SK-N-SH treated with all-trans-retinoic acid at 6 μM for 48 hours (cell line): ENCODE measurements around the gene RAPH1.

Source experiments
- ATAC-seq: fragments of 200-7000 bp; cut with Tn5 transposase; 3 replicates; pipeline ENCODE4 v1.9.1; 2020; ENCODE audit warnings: mild to moderate bottlenecking, moderate library complexity
- BACH2 ChIP-seq: fragments of 250-450 bp; sonication (Bioruptor Pico); IDR thresholded peaks from 2 replicates; pipeline ENCODE4 v1.9.0; 2021; ENCODE audit warnings: mild to moderate bottlenecking, borderline replicate concordance
- CREB5 ChIP-seq: fragments of 250-450 bp; sonication (Bioruptor Pico); IDR thresholded peaks from 2 replicates; pipeline ENCODE4 v1.5.1; 2020; ENCODE audit warnings: low read depth, mild to moderate bottlenecking, moderate library complexity
- CSDC2 ChIP-seq: fragments of 250-450 bp; sonication (Bioruptor Pico); IDR thresholded peaks from 2 replicates; pipeline ENCODE4 v1.5.0; 2020; ENCODE audit warnings: mild to moderate bottlenecking, moderate library complexity
- CSRNP3 ChIP-seq: fragments of 250-450 bp; sonication (Bioruptor Pico); IDR thresholded peaks from 2 replicates; pipeline ENCODE4 v1.5.1; 2021; ENCODE audit warnings: mild to moderate bottlenecking, moderate library complexity
- GLIS3 ChIP-seq: fragments of 250-450 bp; sonication (Bioruptor Pico); IDR thresholded peaks from 2 replicates; pipeline ENCODE4 v1.5.0; 2020; ENCODE audit warnings: mild to moderate bottlenecking, moderate library complexity
- ISL1 ChIP-seq: fragments of 250-450 bp; sonication (Bioruptor Pico); IDR thresholded peaks from 2 replicates; pipeline ENCODE4 v2.1.2; 2022; ENCODE audit warnings: mild to moderate bottlenecking, moderate library complexity
- PATZ1 ChIP-seq: fragments of 250-450 bp; sonication (Bioruptor Pico); IDR thresholded peaks from 2 replicates; pipeline ENCODE4 v1.8.0; 2020; ENCODE audit warnings: mild to moderate bottlenecking, moderate library complexity, borderline replicate concordance
- POU6F1 ChIP-seq: fragments of 250-450 bp; sonication (Bioruptor Pico); IDR thresholded peaks from 2 replicates; pipeline ENCODE4 v1.8.0; 2021; ENCODE audit warnings: low read depth, mild to moderate bottlenecking, moderate library complexity, borderline replicate concordance
- PPARA ChIP-seq: fragments of 250-450 bp; sonication (Bioruptor Pico); IDR thresholded peaks from 2 replicates; pipeline ENCODE4 v1.5.0; 2020; ENCODE audit warnings: mild to moderate bottlenecking, borderline replicate concordance
- RARB ChIP-seq: fragments of 250-450 bp; sonication (Bioruptor Pico); IDR thresholded peaks from 2 replicates; pipeline ENCODE4 v1.8.0; 2021; ENCODE audit warnings: mild to moderate bottlenecking, moderate library complexity
- SNAI2 ChIP-seq: fragments of 250-450 bp; sonication (Bioruptor Pico); IDR thresholded peaks from 2 replicates; pipeline ENCODE4 v1.5.0; 2020; ENCODE audit warnings: mild to moderate bottlenecking, moderate library complexity
- TCF4 ChIP-seq: fragments of 250-450 bp; sonication (Bioruptor Pico); IDR thresholded peaks from 2 replicates; pipeline ENCODE4 v1.8.0; 2021; ENCODE audit warnings: mild to moderate bottlenecking, moderate library complexity, borderline replicate concordance
- TOX ChIP-seq: fragments of 250-450 bp; sonication (Bioruptor Pico); IDR thresholded peaks from 2 replicates; pipeline ENCODE4 v1.8.0; 2021; ENCODE audit warnings: mild to moderate bottlenecking, moderate library complexity, borderline replicate concordance
- TSHZ2 ChIP-seq: fragments of 250-450 bp; sonication (Bioruptor Pico); IDR thresholded peaks from 2 replicates; pipeline ENCODE4 v1.5.0; 2020; ENCODE audit warnings: mild to moderate bottlenecking, moderate library complexity
- ZC3H10 ChIP-seq: fragments of 250-450 bp; sonication (Bioruptor Pico); IDR thresholded peaks from 2 replicates; pipeline ENCODE4 v1.5.1; 2021; ENCODE audit warnings: mild to moderate bottlenecking, moderate library complexity
- ZFP30 ChIP-seq: fragments of 450-650 bp; formaldehyde crosslinking; IDR thresholded peaks from 2 replicates; pipeline ENCODE4 v1.5.0; 2022; ENCODE audit warnings: mild to moderate bottlenecking, moderate library complexity
- ZNF565 ChIP-seq: fragments of 450-650 bp; formaldehyde crosslinking; conservative IDR thresholded peaks from 2 replicates; pipeline ENCODE4 v1.5.0; 2020; ENCODE audit warnings: low read depth, mild to moderate bottlenecking, moderate library complexity
- ZNF70 ChIP-seq: fragments of 450-650 bp; formaldehyde crosslinking; IDR thresholded peaks from 2 replicates; pipeline ENCODE4 v1.5.0; 2020; ENCODE audit warnings: mild to moderate bottlenecking, moderate library complexity
- ZNF8 ChIP-seq: fragments of 450-650 bp; formaldehyde crosslinking; IDR thresholded peaks from 2 replicates; pipeline ENCODE4 v1.5.0; 2020; ENCODE audit warnings: mild to moderate bottlenecking, moderate library complexity

The RAPH1 gene

GRCh38 chr2:203578759-203579643 is 43.9 kb upstream of the RAPH1 start:
- ATAC-seq: peak; percentile 43
- TF ChIP-seq ZFP30 (no peak), CSDC2 (CRISPR knock-in tag) (no peak)

- TF ChIP-seq PATZ1 (CRISPR knock-in tag) (no peak), CREB5 (CRISPR knock-in tag) (no peak), ZC3H10 (CRISPR knock-in tag) (no peak), SNAI2 (CRISPR knock-in tag) (no peak), TCF4 (CRISPR knock-in tag) (no peak), ZFP30 (no peak), CSDC2 (CRISPR knock-in tag) (no peak), ZNF8 (no peak), BACH2 (CRISPR knock-in tag) (no peak), GLIS3 (CRISPR knock-in tag) (no peak), POU6F1 (CRISPR knock-in tag) (no peak)
- no peak for ATAC-seq
These were observed 39.7 kb upstream of the RAPH1 start for GRCh38 chr2:203574824-203575223.

- TF ChIP-seq TSHZ2 (no peak), ZNF565 (CRISPR knock-in tag) (no peak), ZNF8 (no peak), PPARA (CRISPR knock-in tag) (no peak), ZNF70 (CRISPR knock-in tag) (no peak), BACH2 (CRISPR knock-in tag) (no peak), CSRNP3 (CRISPR knock-in tag) (no peak), TCF4 (CRISPR knock-in tag) (no peak), PATZ1 (CRISPR knock-in tag) (no peak), SNAI2 (CRISPR knock-in tag) (no peak), RARB (CRISPR knock-in tag) (no peak), ZC3H10 (CRISPR knock-in tag) (no peak), TOX (CRISPR knock-in tag) (no peak), GLIS3 (CRISPR knock-in tag) (no peak), POU6F1 (CRISPR knock-in tag) (no peak), ISL1 (CRISPR knock-in tag) (no peak)
- TF ChIP-seq, all 23 proteins: peak for 0
- no peak for ATAC-seq
These were observed 37.2 kb upstream of the RAPH1 start for GRCh38 chr2:203572316-203572715.
